B cell (primary cell): Measurements from ENCODE around the gene OTOR. TPM values are rescaled to one million over a fixed set of nuclear protein-coding genes. Genes with fewer than 3 reads are reported as not detected.

Source experiments
- ATAC-seq: fragments of 200-7000 bp; cut with Tn5 transposase; one replicate; pipeline ENCODE4 v1.10.0; 2021; ENCODE audit warnings: low read depth, mild to moderate bottlenecking, moderate number of reproducible peaks, moderate library complexity
- CTCF ChIA-PET: fragments of 350-600 bp; sonication (Branson Sonifier 250); formaldehyde crosslinking; loops from one replicate; lab custom pipeline; 2021; ENCODE audit warnings: antibody characterized with exemption, inconsistent platforms; lab: Charles Lee
- POLR2A ChIA-PET: fragments of 350-600 bp; sonication (Branson Sonifier 250); formaldehyde crosslinking; loops from one replicate; lab custom pipeline; 2021; ENCODE audit warnings: antibody characterized with exemption; lab: Charles Lee
- DNase-seq: peaks from one replicate; pipeline ENCODE4 v3.0.0; 2013
- H2AFZ ChIP-seq: 2 replicates; pipeline ENCODE4 v1.6.1; 2012; ENCODE audit warnings: mild to moderate bottlenecking, low read depth, low read length; ENCODE audit not compliant: insufficient read depth, poor library complexity, severe bottlenecking
- H3K27ac ChIP-seq, 2 donors: 1 replicate in 1 of 2; 2 replicates in 1 of 2; pipeline ENCODE4 v1.5.1; 2012 to 2013; ENCODE audit warnings: low read length in 2 of 2, mild to moderate bottlenecking in 2 of 2, moderate library complexity in 1 of 2
- H3K27me3 ChIP-seq, 4 experiments: fragments of 200-600 bp in 1 of 4; sonication (generic) in 1 of 4; replicated peaks in 1 of 4; 1 replicate in 2 of 4; 2 replicates in 2 of 4; pipeline versions ENCODE4 v1.6.1 to v1.7.0; 2013 to 2016; ENCODE audit warnings: low read length in 3 of 4, mild to moderate bottlenecking in 2 of 4, mixed read lengths in 1 of 4, moderate library complexity in 1 of 4; ENCODE audit not compliant: insufficient read depth in 4 of 4, control insufficient read depth in 3 of 4; ENCODE audit errors: control extremely low read depth in 1 of 4
- H3K36me3 ChIP-seq, 2 experiments: replicated peaks in 1 of 2; 1 replicate in 1 of 2; 2 replicates in 1 of 2; pipeline versions ENCODE4 v1.6.1 to v1.7.1; 2013; ENCODE audit warnings: low read length in 1 of 2; ENCODE audit not compliant: insufficient read depth in 2 of 2, control insufficient read depth in 1 of 2; ENCODE audit errors: control extremely low read depth in 1 of 2, extremely low read depth in 1 of 2
- H3K4me1 ChIP-seq, 2 donors: fragments of 200-600 bp in 1 of 2; sonication (generic) in 1 of 2; 1 replicate in 1 of 2; 2 replicates in 1 of 2; pipeline versions ENCODE4 v1.5.1 to v1.6.1; 2013 to 2017; ENCODE audit warnings: low read length in 2 of 2; ENCODE audit not compliant: control insufficient read depth in 2 of 2, insufficient read depth in 2 of 2
- H3K4me2 ChIP-seq: replicated peaks from 2 replicates; pipeline ENCODE3; 2012; ENCODE audit warnings: mild to moderate bottlenecking, low read depth, low read length; ENCODE audit not compliant: poor library complexity, severe bottlenecking
- H3K4me3 ChIP-seq, 5 experiments: fragments of 200-600 bp in 1 of 5; sonication (generic) in 1 of 5; 1 replicate in 3 of 5; 2 replicates in 2 of 5; pipeline versions ENCODE4 v1.5.1 to v1.7.0; 2011 to 2016; ENCODE audit warnings: low read length in 4 of 5, mild to moderate bottlenecking in 4 of 5, low read depth in 2 of 5, control low read depth in 1 of 5, moderate library complexity in 1 of 5; ENCODE audit not compliant: insufficient read depth in 1 of 5; ENCODE audit errors: control extremely low read depth in 1 of 5, extremely low read depth in 1 of 5
- H3K79me2 ChIP-seq: fragments of 200-600 bp; sonication (generic); one replicate; pipeline ENCODE4 v1.6.0; 2016; ENCODE audit warnings: low read length; ENCODE audit not compliant: control insufficient read depth, insufficient read depth
- H3K9ac ChIP-seq: fragments of 200-600 bp; sonication (generic); 2 replicates; pipeline ENCODE4 v1.6.1; 2017; ENCODE audit warnings: mild to moderate bottlenecking, low read length, moderate library complexity
- H3K9me3 ChIP-seq, 3 donors: one replicate each; pipeline versions ENCODE4 v1.6.1 to v1.7.1; 2013; ENCODE audit warnings: low read length in 2 of 3; ENCODE audit not compliant: control insufficient read depth in 2 of 3, insufficient read depth in 1 of 3; ENCODE audit errors: control extremely low read depth in 1 of 3
- H4K20me1 ChIP-seq: 2 replicates; pipeline ENCODE4 v1.6.0; 2012; ENCODE audit warnings: mild to moderate bottlenecking, low read length; ENCODE audit not compliant: insufficient read depth, control insufficient read depth, poor library complexity, severe bottlenecking
- H3K27ac Mint-ChIP-seq: one replicate; pipeline ENCODE4 v1.8.0; 2021; ENCODE audit warnings: mixed read lengths
- H3K27me3 Mint-ChIP-seq: one replicate; pipeline ENCODE4 v1.8.0; 2021; ENCODE audit warnings: mixed read lengths
- H3K4me1 Mint-ChIP-seq: one replicate; pipeline ENCODE4 v1.8.0; 2021; ENCODE audit warnings: mixed read lengths
- H3K4me3 Mint-ChIP-seq: one replicate; pipeline ENCODE4 v1.8.0; 2021; ENCODE audit warnings: mixed read lengths
- H3K9me3 Mint-ChIP-seq: one replicate; pipeline ENCODE4 v1.8.0; 2022; ENCODE audit warnings: mixed read lengths; ENCODE audit not compliant: insufficient read depth
- CTCF ChIP-seq: fragments of 200-600 bp; IDR thresholded peaks from one replicate; pipeline ENCODE4 v1.8.0; 2022; ENCODE audit warnings: antibody characterized with exemption, mild to moderate bottlenecking
- EZH2 ChIP-seq: IDR thresholded peaks from 2 replicates; pipeline ENCODE4 v1.6.1; 2012; ENCODE audit warnings: borderline replicate concordance, low read depth, mild to moderate bottlenecking, moderate library complexity, low read length; ENCODE audit not compliant: insufficient read depth, poor library complexity, severe bottlenecking
- WGBS: methylation state at CpG from one replicate; pipeline ENCODE4 v1.1.5; 2013; ENCODE audit warnings: missing lambda C conversion rate; ENCODE audit not compliant: insufficient coverage; 5-methylcytosine and 5-hydroxymethylcytosine counted together
- intact Hi-C: fragments of 100-400 bp; cut with micrococcal nuclease; formaldehyde crosslinking; loops from one replicate; pipeline ENCODE4 v1.10.0; 2022
- polyA plus RNA-seq: library from polyadenylated mRNA; depleted of rRNA; stranded (reverse); fragments of >200 nt; gene quantifications from 2 replicates; pipeline ENCODE4 v1.2.3, GENCODE V29; 2012
- total RNA-seq, 2 donors: library from RNA; stranded (reverse); fragments of 120-200 nt in 1 of 2; gene quantifications; 1 replicate in 1 of 2; 2 replicates in 1 of 2; pipeline versions ENCODE4 v1.2.3 to v1.2.4, GENCODE V29; 2013 to 2022

The OTOR gene
- total and polyA plus RNA-seq, 2 donors (not counting 1 experiment from before 2014, with no cell fraction given), result not detected

DNA sequence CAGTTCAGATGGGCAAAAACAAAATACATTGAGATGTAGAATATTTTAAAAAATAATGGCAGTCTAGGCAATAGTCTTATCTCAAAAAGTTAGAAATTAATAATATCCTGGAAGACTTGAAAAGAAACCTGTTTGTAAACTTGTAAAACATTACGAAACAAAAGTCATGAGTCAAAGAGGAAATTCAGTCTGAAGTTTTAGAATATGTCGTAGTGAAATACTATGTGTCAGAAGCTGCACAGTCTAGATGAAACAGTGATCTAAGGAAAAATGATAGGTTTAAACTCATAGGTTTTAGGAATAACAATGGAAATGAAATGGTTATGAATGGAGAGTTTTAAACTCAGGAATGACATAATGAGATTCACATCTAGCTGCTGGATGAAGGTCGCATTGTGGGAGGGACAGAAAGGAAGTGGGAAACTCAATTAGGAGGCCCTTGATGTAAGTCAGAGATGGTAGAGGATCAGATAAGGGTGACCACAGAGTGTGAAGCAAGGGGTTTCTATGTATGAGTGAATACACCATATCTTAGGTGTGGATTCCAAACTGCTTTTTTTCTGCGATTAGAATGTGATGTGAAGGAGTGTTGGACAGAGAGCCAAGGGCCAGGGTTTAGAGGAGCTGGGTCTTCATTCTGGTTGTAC is 15.5 kb upstream of the OTOR start:
- Mint-ChIP-seq H3K27me3 (peaks cover 7% of the 10 kb centered on the region), H3K4me3 (no peak overlapping the region), H3K9me3 (peaks cover 4% of the 10 kb centered on the region), H3K4me1 (peaks cover 39% of the 10 kb centered on the region), H3K27ac (no peak overlapping the region)
- POLR2A ChIA-PET, result no interaction called here
- CTCF ChIA-PET, result no interaction called here
- Histone ChIP-seq H3K9ac (no peak overlapping the region), H3K4me2 (no peak overlapping the region), H4K20me1 (peaks cover 41% of the 10 kb centered on the region), H3K27ac (no peak overlapping the region), H3K36me3 (peaks cover 25 to 56% of the 10 kb centered on the region in 2 experiments), H3K9me3 (peaks cover 0 to 8% (median 7%) of the 10 kb centered on the region in 3 donors), H3K4me1 (peaks cover 16 to 20% of the 10 kb centered on the region in 2 donors), H2AFZ (no peak overlapping the region), H3K4me3 (no peak overlapping the region), H3K79me2 (peaks cover 24% of the 10 kb centered on the region), H3K27me3 (peaks cover 0 to 13% (median 4%) of the 10 kb centered on the region in 4 experiments)
- DNase-seq (no peak), ATAC-seq (no peak)
- intact Hi-C loops, result no loop called here
- no peak for TF ChIP-seq CTCF
- TF ChIP-seq EZH2, result no peak
- 93% methylated on average over 4 of the region's 4 CpGs for WGBS

DNA sequence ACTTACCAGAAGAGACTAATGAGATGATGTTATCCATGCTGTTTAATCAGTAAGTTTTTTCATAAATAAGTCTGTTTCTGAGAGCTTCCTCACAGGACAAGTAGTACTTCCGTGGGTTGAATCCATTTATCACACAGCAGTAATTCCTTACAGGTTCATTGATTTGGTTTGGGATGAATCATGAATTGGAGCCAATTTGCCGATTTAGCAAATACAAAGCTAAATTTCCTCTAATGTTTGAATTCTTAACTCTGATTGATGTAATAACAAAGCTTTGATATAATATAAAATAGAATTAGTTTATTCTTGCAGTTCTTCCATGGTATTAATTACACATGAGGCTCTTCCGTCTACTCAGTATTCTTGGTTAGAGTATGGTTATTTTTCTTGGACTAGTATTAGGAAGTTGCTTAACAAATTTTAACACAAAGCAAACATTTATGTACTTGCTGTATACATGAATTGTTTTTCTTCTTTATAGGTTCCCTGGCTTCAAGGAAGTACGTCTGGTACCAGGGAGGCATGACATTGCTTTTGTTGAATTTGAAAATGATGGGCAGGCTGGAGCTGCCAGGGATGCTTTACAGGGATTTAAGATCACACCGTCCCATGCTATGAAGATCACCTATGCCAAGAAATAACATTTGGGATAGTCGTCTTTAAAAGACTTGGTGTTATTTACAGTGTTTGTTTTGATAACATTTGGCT is 7.6 kb upstream of the OTOR start:
- peaks cover 8% of the 10 kb centered on the region for H4K20me1 ChIP-seq
- CTCF ChIA-PET, result interaction anchor here (0.5 kb wide), 1 partner anchor 265 kb away, joined by 4 read pairs; no protein-coding TSS in a partner anchor
- H3K27ac ChIP-seq, result no peak overlapping the region
- ATAC-seq (no peak), DNase-seq (no peak)
- H3K4me1 ChIP-seq, result no peaks in the 10 kb centered on the region
- no peaks in the 10 kb centered on the region for H3K9me3 Mint-ChIP-seq
- H3K4me3 Mint-ChIP-seq, result no peak overlapping the region
- POLR2A ChIA-PET, result no interaction called here
- no peaks in the 10 kb centered on the region for H3K27me3 Mint-ChIP-seq
- no peak overlapping the region for H3K9ac ChIP-seq
- no peak overlapping the region for H3K4me3 ChIP-seq
- TF ChIP-seq EZH2 (no peak), CTCF (no peak)
- H3K4me1 Mint-ChIP-seq, result no peaks in the 10 kb centered on the region
- H3K36me3 ChIP-seq, result peaks cover 16 to 50% of the 10 kb centered on the region in 2 experiments
- WGBS, result 100% methylated on average over 2 of the region's 6 CpGs
- no peaks in the 10 kb centered on the region for H3K9me3 ChIP-seq
- no peak overlapping the region for H2AFZ ChIP-seq
- no peaks in the 10 kb centered on the region for H3K27me3 ChIP-seq
- no peaks in the 10 kb centered on the region for H3K79me2 ChIP-seq
- no peak overlapping the region for H3K4me2 ChIP-seq
- intact Hi-C loops, result no loop called here
- H3K27ac Mint-ChIP-seq, result no peak overlapping the region
